HEK293 (cell line): ENCODE data around the gene PPIP5K2.
A peak's percentile ranks its signal among the peaks of the same experiment; 100 is the strongest.

Experiments used
- GLIS1 ChIP-seq: fragments of 450-650 bp; formaldehyde crosslinking; IDR thresholded peaks from 2 replicates; pipeline ENCODE4 v1.5.1; 2016; ENCODE audit warnings: missing biosample characterization, missing genetic modification characterization
- INSM2 ChIP-seq: fragments of 450-650 bp; formaldehyde crosslinking; IDR thresholded peaks from 2 replicates; pipeline ENCODE4 v1.5.1; 2016; ENCODE audit warnings: missing biosample characterization, missing genetic modification characterization
- YY1 ChIP-seq: fragments of 450-650 bp; formaldehyde crosslinking; IDR thresholded peaks from 2 replicates; pipeline ENCODE4 v1.5.1; 2018; ENCODE audit warnings: missing biosample characterization, missing genetic modification characterization
- ZBTB6 ChIP-seq: fragments of 450-650 bp; formaldehyde crosslinking; IDR thresholded peaks from 2 replicates; pipeline ENCODE4 v1.5.1; 2017; ENCODE audit warnings: missing biosample characterization, missing genetic modification characterization
- ZNF202 ChIP-seq: fragments of 450-650 bp; formaldehyde crosslinking; IDR thresholded peaks from 2 replicates; pipeline ENCODE4 v1.5.1; 2016; ENCODE audit warnings: missing biosample characterization, missing genetic modification characterization, borderline replicate concordance
- ZNF280C ChIP-seq: fragments of 450-650 bp; formaldehyde crosslinking; IDR thresholded peaks from 2 replicates; pipeline ENCODE4 v1.5.1; 2016; ENCODE audit warnings: missing biosample characterization, missing genetic modification characterization
- ZNF324 ChIP-seq: fragments of 450-650 bp; formaldehyde crosslinking; IDR thresholded peaks from 2 replicates; pipeline ENCODE4 v1.5.1; 2016; ENCODE audit warnings: missing biosample characterization, missing genetic modification characterization
- ZNF398 ChIP-seq: fragments of 450-650 bp; formaldehyde crosslinking; IDR thresholded peaks from 2 replicates; pipeline ENCODE4 v1.5.1; 2017; ENCODE audit warnings: missing biosample characterization, missing genetic modification characterization
- ZNF518A ChIP-seq: fragments of 450-650 bp; formaldehyde crosslinking; conservative IDR thresholded peaks from 2 replicates; pipeline ENCODE4 v1.5.1; 2016; ENCODE audit warnings: low read depth, missing biosample characterization, missing genetic modification characterization
- ZNF549 ChIP-seq: fragments of 450-650 bp; IDR thresholded peaks from 2 replicates; pipeline ENCODE4 v1.5.1; 2018; ENCODE audit warnings: missing biosample characterization, missing genetic modification characterization, mild to moderate bottlenecking, inconsistent platforms, moderate library complexity
- ZNF561 ChIP-seq: fragments of 450-650 bp; IDR thresholded peaks from 2 replicates; pipeline ENCODE4 v1.5.1; 2018; ENCODE audit warnings: missing biosample characterization, missing genetic modification characterization, borderline replicate concordance
- ZNF610 ChIP-seq: fragments of 450-650 bp; formaldehyde crosslinking; IDR thresholded peaks from 2 replicates; pipeline ENCODE4 v1.5.1; 2016; ENCODE audit warnings: missing biosample characterization, missing genetic modification characterization, borderline replicate concordance
- ZNF660 ChIP-seq: fragments of 450-650 bp; IDR thresholded peaks from 2 replicates; pipeline ENCODE4 v1.5.1; 2018; ENCODE audit warnings: missing biosample characterization, mild to moderate bottlenecking, missing genetic modification characterization
- ZNF76 ChIP-seq: fragments of 450-650 bp; formaldehyde crosslinking; IDR thresholded peaks from 2 replicates; pipeline ENCODE4; 2016; ENCODE audit warnings: low read depth, missing biosample characterization, missing genetic modification characterization, borderline replicate concordance
- ZNF843 ChIP-seq: fragments of 450-650 bp; formaldehyde crosslinking; IDR thresholded peaks from 2 replicates; pipeline ENCODE4 v1.5.1; 2016; ENCODE audit warnings: missing biosample characterization, missing genetic modification characterization
- ZSCAN30 ChIP-seq: fragments of 450-650 bp; IDR thresholded peaks from 2 replicates; pipeline ENCODE4 v1.5.1; 2018; ENCODE audit warnings: missing biosample characterization, mild to moderate bottlenecking, missing genetic modification characterization, moderate library complexity

The PPIP5K2 gene

GRCh38 chr5:103258368-103258956 lies 138.4 kb downstream of the PPIP5K2 start, which contains the start of gene MACIR (continued):
- TF ChIP-seq ZNF202 (no peak), ZBTB6 (no peak), ZNF549 (tag by site-specific recombination) (no peak), INSM2 (tag by site-specific recombination) (no peak), ZNF398 (tag by site-specific recombination) (peak; percentile 85), ZNF660 (tag by site-specific recombination) (0 out of 2 replicates have a peak, but pooled peaks have one; percentile 40), ZNF561 (tag by site-specific recombination) (0 out of 2 replicates have a peak, but pooled peaks have one; percentile 59), ZNF843 (tag by site-specific recombination) (peak; percentile 58; the same call in 1 of the 2 replicates), ZNF324 (0 out of 2 replicates have a peak, but pooled peaks have one; percentile 78), ZNF518A (tag by site-specific recombination) (no peak), ZSCAN30 (tag by site-specific recombination) (peak; percentile 91), ZNF280C (tag by site-specific recombination) (no peak), ZNF76 (peak; percentile 41; the same call in 1 of the 2 replicates), GLIS1 (tag by site-specific recombination) (peak; percentile 74), YY1 (tag by site-specific recombination) (0 out of 2 replicates have a peak, but pooled peaks have one; percentile 56), ZNF610 (tag by site-specific recombination) (0 out of 2 replicates have a peak, but pooled peaks have one; percentile 63)
